GM21717 (cell line): ENCODE results near the gene CPTP.

Experiments
- ATAC-seq: cut with Tn5 transposase; IDR thresholded peaks from one replicate; pipeline ENCODE4 v1.9.1; 2021; ENCODE audit warnings: mild to moderate bottlenecking, moderate library complexity; ENCODE audit not compliant: unreplicated experiment

Gene CPTP

DNA sequence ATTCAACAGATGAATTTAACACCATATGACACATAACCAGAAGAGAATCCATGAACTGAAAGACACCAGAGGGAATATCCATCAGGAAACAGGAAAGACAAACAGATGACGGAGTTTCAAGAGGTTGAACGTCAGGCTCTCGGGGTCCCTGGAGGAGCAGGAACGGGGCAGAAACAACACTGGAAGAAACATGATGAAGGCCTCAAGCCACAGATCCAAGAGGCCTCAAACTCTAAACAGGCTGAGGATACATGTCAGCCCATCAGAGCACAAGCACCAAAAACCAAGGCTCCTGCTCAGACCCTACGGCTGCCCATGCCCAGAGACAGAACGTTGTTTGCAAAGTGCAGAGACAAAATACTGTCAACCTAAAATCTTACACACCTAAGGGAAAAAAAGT lies 7.2 kb upstream of the CPTP start:
- ATAC-seq, result no peak

DNA sequence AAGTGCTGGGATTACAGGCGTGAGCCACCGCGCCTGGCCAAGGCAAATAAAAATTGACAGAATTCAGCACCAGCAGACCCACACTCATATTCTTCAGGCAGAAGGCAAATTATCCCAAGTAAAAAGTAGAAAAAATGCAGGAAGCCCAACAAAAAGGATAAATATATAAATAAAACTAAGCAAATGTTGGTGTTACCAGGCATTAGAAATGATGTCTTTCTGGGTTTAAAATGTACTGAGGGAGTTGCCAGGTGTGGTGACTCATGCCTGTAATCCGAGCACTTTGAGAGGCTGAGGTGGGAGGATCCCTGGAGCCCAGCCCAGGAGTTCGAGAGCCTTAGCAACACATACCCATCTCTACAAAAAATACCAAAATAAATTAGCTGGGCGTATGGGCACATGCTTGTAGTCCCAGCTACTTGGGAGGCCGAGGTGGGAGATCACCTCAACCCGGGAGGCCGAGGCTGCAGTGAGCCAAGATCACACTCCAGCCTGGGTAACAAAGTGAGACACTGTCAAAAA lies 6.4 kb upstream of the CPTP start:
- ATAC-seq, result no peak

DNA sequence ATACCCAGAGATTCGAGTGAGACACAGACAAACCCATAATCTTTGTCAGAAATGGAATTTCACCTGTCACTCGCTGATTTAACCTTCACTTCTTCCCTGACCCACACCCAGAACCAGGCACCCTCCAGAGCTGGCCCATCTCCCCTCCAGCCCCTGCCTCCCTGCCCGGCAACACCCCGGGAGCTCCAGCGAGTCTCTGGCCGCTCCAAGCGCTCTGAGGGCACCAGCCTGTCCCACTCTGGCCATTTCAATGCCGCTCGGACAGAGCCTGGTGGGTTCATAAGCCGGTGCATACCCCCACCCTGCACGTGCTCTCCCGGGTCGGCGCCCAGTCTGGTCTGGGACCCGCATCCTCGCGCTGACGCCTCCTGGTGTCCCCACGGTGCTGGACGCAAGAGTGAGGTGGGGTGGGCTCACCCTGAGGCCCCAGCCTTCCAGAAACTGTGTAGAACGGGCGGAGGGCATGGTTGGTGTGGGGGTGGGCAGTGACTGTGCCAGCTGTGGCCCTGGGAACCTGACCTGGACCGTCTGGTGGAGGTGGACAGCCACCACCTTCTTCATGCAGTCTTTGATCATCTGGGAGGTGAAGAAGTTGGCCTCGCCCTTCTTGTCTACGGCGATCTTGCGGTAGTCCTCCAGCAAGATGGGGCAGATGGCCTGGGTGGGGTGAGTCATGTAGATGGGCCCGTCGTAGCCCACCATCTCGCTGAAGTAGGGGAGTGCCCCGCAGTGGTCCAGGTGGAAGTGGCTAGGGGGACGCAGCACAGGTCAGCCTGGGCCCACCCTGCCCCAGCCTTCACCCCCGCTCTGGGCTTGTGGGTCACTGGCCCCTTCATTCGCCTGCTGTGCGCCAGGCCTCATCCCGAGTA lies 5.6 kb upstream of the CPTP start:
- ATAC-seq, result no peak

DNA sequence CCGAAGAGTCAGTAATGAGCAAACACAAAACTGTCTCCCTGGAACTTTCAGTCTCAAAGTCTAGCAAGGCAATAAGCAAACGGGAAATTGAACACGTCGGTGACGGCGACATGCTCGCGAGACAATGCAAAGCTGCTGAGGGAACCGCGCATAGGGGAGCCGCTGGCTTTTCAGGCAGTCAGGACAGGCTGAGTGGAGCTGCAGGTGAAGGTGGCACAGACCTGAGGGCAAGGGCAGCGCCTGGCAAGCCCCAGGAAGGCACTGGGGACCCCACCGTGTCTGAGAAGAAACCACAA lies 5.0 kb upstream of the CPTP start:
- ATAC-seq, result no peak

DNA sequence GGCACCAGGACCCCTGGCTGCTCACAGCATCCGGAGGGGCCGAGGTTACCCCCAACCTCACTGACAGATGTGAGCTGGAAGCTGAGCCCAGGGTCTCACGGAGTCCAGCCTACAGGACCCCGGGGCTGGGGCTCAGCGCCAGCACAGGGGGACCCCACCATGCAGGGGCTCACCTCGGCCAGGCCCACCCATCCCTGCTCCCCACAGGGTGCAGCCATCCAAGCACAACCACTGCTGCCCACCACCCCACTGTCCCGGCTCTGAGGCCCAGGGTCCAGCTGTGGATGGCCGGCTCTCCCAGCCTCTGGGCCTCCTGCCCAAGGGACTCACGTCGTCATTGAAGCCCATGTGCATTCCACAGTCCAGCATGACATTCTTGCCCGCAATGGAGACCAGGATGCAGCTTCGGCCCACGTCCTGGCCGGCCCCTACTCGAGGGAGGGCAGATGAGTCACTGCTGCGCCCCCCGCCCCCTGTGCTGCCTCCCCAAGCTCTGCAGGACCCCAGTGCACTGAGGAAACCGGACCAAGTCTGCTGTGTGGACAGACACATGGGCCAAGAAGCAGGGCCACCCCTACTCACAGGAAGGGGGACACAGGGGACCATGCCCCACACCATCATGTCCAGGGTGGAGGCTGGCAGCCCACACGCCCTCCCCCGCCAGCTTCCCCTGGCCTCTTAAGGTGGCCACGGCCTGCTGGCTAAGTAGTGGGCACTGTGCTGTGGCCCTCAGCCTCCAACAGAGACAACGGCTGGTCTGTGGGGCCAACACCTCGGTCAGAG lies 3.7 kb upstream of the CPTP start:
- no peak for ATAC-seq

DNA sequence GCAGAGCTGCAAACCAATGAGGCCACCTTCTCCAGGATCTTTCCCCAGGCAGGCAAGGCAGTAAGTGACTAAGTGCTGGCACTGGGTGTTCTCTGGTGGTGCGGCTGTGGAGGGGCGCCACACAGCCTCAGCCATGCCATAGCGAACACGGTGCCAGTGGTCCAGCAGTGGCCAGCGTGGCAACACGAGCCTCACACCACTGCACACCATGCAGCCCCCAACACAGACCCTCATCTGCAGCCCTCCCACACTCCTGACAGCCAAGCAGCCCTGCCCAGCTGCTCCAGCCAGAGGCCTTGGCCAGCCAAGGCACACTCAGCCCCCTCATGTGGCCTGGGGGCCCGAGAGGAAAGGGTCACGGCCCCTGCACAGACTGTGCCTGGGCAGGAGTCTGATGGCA lies 3.1 kb upstream of the CPTP start:
- ATAC-seq, result no peak

DNA sequence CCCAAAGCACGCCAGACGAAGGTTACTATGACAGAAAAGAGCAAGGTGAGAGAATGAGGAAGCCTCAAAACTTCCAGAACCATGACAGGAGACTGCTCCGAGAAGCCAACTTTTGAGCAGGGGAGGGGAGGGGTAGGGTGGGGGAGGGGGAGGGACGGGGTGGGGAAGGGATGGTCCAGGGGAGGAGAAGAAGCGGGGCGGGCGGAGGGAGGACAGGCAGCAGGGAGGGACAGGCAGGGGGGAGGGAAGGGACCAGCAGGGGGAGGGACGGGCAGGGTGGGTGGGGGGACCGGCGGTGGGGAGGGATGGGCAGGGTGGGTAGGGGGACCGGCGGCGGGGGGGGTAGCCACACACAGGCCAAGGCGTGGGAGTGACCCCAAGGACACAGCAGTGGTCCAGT lies 2.2 kb upstream of the CPTP start:
- ATAC-seq, result no peak

DNA sequence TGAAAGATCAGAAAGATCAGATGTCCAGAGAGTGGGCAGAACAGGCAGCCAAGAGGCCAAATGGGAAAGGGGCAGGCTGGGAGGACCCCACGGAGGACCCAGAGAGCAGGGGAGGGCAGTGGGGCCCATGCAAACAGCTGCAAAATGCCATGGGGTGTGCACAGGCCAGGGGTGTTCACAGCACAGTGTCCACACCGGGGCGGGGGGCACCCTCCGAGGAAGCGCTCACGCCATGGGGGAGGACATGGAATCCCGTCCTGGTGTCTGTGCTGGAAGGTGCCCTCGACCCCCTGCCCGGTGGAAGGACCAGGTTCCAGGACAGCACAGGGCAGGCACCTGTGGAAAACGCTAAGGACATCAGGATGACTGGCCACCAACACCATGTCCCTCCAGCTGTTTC lies 1.6 kb upstream of the CPTP start:
- no peak for ATAC-seq

DNA sequence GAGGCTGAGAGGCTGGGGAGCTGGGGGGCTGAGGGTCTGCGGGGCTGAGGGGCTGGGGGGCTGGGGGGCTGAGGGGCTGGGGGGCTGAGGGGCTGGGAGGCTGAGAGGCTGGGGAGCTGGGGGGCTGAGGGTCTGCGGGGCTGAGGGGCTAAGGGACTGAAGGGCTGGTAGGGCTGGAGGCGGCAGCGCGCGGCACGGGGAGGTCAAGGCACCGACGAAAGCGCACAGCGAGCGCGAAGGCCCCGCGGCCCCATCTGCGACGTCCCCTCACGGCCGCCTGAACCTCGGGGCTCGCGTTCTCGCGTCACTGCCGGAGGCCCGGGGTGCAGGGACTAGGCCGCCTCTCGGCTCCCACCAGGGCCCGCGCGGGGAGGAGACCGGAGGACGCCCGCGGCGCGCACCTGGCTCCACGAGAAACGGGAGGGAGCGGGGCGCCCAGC lies 498 bp upstream of the CPTP start:
- ATAC-seq, result peak; percentile 8

DNA sequence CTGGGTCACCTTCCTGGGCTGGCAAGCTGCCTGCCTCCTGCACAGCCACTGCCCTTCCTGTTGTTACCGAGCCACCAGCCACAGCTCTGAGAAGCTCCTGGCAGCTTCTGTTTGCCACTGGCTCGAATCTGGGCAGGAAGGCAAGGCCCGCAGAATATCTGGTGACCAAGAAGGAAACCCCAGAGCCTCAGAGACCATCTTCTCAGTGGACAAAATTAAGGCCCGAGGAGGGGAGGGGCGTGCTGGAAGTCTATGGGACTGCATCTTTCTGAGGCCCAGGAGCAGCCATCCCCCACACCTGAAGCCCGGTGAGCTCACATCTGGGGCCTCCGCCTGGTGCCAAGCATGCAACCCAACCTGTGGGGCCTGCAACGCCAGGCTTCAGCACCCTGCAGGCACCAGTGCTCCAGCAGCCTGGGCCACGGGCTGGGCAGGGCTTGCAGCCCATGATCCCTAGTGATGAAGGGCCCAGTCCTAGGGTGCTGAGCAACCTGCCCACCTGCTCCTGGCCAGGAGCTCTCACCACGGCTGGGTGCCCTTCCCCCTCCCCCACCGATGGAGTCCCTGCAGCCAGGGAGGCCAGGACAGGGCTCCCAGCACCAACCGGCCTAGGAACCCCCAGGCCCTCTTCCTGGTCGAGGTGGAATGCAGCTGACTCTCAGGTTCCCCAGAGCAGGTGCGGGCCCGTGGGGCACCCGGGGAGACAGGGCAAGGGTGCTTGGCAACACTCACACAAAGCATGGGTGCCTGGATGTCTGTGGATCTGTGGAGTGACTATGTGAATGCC lies 879 bp downstream of the CPTP start:
- ATAC-seq, result no peak

DNA sequence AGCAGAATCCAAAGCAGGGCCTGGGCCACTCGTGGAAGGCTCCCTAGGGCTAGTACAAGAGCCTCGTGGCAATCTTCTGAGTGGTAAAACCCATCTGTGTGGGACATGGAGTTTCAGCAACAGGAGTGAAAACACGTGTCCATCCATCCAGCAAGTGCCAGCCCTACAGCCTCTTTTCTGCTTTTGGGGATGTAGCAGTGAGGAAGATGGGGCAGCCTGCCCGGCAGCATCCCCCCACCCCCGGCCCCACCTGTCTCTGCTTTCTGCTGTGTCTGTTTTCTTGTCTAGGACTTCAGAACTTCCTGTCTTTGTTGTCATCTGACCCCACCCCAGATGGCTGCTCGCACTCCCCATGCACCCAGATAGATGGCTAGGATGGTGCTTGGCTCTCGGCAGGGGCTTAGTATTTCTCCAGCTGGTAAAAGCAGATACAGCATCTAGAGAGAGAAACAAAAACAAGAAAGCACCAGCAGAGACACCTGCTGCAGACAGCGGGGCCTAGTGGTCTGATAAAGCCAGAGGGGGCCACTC lies 1.5 kb downstream of the CPTP start:
- ATAC-seq, result no peak

DNA sequence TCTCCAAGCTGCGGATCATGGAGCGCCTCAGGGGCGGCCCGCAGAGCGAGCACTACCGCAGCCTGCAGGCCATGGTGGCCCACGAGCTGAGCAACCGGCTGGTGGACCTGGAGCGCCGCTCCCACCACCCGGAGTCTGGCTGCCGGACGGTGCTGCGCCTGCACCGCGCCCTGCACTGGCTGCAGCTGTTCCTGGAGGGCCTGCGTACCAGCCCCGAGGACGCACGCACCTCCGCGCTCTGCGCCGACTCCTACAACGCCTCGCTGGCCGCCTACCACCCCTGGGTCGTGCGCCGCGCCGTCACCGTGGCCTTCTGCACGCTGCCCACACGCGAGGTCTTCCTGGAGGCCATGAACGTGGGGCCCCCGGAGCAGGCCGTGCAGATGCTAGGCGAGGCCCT lies 2.7 kb downstream of the CPTP start:
- ATAC-seq, result no peak

DNA sequence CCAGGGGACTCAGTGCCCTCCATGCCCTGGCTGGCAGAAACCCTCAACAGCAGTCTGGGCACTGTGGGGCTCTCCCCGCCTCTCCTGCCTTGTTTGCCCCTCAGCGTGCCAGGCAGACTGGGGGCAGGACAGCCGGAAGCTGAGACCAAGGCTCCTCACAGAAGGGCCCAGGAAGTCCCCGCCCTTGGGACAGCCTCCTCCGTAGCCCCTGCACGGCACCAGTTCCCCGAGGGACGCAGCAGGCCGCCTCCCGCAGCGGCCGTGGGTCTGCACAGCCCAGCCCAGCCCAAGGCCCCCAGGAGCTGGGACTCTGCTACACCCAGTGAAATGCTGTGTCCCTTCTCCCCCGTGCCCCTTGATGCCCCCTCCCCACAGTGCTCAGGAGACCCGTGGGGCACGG lies 3.7 kb downstream of the CPTP start:
- ATAC-seq, result no peak

DNA sequence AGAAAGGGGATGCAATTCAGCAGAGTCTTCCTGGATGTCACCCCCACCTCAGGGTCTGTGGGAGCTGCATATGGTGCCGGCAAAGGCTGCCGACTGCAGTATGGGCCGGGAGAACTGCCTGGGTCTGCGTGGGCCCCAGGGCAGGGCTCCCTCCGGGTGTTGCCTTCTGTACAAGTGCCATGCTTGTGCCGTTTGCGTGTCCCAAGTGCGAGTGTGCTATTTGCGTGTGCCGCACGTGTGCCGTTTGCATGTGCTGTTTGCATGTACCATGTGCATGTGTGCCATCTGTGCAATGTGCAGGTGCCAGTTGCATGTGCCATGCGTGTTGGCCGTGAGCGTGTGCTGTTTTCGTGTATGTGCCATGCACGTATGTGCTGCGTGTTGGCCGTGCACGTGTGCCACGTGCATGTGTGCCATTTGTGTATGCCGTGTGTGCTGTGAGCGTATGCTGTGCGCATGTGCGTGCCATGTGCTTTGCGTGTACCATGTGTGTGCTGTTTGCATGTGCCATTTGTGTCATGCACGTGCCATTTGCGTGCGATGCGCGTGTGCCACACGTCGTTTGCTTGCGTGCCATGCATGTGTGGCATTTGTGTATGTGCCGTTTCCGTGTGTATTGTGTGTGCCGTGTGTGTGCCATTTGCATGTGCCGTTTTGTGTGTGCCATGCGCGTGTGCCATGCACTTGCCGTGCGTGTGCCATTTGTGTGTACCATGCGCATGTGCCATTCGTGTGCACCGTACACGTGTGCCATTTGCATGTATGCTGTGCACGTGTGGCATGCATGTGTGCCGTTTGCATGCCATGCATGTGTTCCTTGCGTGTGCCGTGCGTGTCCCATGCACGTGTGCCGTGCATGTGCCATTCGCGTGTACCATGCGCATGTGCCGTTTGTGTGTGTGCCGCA lies 5.0 kb downstream of the CPTP start:
- no peak for ATAC-seq

DNA sequence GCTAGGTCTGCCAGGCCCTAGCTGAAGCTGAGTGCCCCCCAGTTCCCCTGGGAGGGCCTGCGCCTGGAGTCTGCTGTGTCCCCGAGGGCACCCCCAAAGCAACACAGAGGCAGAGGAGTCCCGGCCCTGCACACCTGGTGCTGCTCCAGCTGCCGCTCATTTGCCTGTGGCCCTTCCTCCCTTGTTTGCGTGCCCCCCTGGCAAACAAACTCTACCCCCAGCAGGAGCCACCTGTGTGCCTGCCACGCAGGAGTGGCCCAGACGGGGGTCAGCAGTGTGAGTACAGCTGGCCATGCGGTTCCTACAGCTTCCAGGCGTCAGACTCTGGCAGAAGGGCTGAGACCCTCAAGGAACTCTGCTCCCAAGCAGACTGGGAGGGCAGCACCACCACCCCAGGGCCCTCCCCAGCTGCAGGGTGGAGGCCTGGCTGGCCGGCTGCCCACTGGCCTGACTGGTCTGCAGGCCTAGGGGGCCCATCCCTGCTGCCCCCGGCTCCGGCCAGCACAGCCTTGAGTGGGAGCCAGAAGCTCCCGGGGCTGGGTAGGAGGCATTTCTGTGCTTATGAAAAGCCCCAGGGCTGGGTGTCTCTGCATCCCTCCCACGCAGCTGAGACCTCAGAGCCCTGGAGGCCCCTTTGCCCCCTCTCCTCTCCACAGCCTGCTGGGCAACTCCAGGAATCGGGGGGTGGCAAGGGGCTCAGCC lies 5.9 kb downstream of the CPTP start:
- ATAC-seq, result no peak

DNA sequence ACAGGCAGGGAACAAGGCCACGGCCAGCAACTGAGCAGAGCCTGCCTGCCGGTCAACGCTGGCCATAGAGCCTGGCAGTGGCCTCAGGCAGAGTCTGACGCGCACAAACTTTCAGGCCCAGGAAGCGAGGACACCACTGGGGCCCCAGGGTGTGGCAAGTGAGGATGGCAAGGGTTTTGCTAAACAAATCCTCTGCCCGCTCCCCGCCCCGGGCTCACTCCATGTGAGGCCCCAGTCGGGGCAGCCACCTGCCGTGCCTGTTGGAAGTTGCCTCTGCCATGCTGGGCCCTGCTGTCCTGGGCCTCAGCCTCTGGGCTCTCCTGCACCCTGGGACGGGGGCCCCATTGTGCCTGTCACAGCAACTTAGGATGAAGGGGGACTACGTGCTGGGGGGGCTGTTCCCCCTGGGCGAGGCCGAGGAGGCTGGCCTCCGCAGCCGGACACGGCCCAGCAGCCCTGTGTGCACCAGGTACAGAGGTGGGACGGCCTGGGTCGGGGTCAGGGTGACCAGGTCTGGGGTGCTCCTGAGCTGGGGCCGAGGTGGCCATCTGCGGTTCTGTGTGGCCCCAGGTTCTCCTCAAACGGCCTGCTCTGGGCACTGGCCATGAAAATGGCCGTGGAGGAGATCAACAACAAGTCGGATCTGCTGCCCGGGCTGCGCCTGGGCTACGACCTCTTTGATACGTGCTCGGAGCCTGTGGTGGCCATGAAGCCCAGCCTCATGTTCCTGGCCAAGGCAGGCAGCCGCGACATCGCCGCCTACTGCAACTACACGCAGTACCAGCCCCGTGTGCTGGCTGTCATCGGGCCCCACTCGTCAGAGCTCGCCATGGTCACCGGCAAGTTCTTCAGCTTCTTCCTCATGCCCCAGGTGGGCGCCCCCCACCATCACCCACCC lies 6.7 kb downstream of the CPTP start, which contains the start of gene TAS1R3:
TAS1R3 (plus strand) TSS at position 213 of the 898 bp plus-strand sequence; CDS start at position 279, 66 bp downstream.
- ATAC-seq, result no peak

DNA sequence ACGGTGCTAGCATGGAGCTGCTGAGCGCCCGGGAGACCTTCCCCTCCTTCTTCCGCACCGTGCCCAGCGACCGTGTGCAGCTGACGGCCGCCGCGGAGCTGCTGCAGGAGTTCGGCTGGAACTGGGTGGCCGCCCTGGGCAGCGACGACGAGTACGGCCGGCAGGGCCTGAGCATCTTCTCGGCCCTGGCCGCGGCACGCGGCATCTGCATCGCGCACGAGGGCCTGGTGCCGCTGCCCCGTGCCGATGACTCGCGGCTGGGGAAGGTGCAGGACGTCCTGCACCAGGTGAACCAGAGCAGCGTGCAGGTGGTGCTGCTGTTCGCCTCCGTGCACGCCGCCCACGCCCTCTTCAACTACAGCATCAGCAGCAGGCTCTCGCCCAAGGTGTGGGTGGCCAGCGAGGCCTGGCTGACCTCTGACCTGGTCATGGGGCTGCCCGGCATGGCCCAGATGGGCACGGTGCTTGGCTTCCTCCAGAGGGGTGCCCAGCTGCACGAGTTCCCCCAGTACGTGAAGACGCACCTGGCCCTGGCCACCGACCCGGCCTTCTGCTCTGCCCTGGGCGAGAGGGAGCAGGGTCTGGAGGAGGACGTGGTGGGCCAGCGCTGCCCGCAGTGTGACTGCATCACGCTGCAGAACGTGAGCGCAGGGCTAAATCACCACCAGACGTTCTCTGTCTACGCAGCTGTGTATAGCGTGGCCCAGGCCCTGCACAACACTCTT lies 7.6 kb downstream of the CPTP start:
- no peak for ATAC-seq
